ENCODE measurements around the gene LRP1-AS. TPM values are rescaled to one million over a fixed set of nuclear protein-coding genes. Genes with fewer than 3 reads are reported as not detected.
A peak's percentile ranks its signal among the peaks of the same experiment; 100 is the strongest.

Gene LRP1-AS
- total RNA-seq, 1 donor from 2014 or later, result not detected

DNA sequence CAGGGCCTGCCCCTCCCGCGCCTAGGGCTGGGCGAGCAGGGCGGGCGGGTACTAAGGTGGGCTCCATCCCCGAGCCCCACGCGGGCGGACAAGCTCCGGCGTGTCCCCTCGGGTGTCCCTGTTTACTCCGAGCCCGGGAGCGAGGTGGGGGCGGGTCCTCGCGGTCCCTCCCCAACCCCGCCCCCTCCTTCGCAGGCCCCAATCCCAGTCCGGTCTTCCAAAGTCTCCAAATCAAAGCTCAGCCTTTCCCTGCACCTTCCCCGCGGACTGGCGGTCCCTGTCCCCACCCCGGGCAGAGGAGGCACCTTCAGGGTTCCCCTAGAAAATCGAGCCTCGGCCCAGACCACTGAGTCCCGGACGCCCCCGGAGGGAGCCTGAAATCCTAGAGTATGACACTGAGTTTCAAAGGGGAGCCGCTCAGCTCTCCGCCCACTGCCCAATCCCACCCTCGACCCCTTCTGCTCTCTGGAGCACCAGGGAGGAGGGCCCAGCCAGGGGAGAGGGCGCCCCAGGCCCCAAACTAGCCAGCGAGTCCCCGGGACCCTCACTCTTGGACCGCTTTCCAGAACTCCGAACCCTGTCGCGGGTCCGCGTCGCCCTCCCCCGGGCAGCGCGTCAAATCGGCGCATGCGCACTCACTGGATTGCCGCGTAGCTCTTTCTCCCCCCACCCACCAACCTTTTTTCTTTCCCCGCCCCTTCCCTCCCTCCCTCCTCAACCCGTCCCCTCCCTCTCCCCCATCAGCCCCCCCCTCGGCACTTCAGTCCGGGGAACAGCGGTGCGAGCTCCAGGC is 19.5 kb downstream of the LRP1-AS start, which contains the start of gene LRP1:
TSS of gene LRP1 (plus strand) at position 758 of the 793 bp plus-strand sequence. CDS start 482 bp downstream, outside the sequence.
- Mint-ChIP-seq H3K27ac (ENCODE audit: unreplicated experiment) (peak within 1 kb of the TSS; percentile 81), H3K4me1 (ENCODE audit: low read depth, unreplicated experiment) (peaks cover 23% of the 10 kb centered on the region), H3K4me3 (ENCODE audit: unreplicated experiment) (peak within 1 kb of the TSS; percentile 96), H3K27me3 (ENCODE audit: low read depth, unreplicated experiment) (no peaks in the 10 kb centered on the region), H3K36me3 (ENCODE audit: low read depth, unreplicated experiment) (no peaks in the 10 kb centered on the region), H3K9me3 (ENCODE audit: unreplicated experiment) (no peaks in the 10 kb centered on the region)
- H3K4me1 ChIP-seq (ENCODE audit: insufficient read depth, low read length), result peaks cover 38% of the 10 kb centered on the region
- H3K27me3 ChIP-seq (ENCODE audit: insufficient read depth, low read length), result no peaks in the 10 kb centered on the region
- H3K4me3 ChIP-seq (ENCODE audit: insufficient read depth, low read depth, low read length), result peak within 1 kb of the TSS; percentile 86
- H3K79me2 ChIP-seq (ENCODE audit: insufficient read depth, low read length), result peaks cover 44% of the 10 kb centered on the region
- no peaks in the 10 kb centered on the region for H3K9me3 ChIP-seq (ENCODE audit: insufficient read depth, low read depth, low read length)
- H2AFZ ChIP-seq (ENCODE audit: low read depth, low read length), result peak within 1 kb of the TSS; percentile 83
- FAIRE-seq (no peak), DNase-seq (ENCODE audit: low read depth) (peak; percentile 66)
- H3K27ac ChIP-seq (ENCODE audit: low read depth, low read length), result peak within 1 kb of the TSS; percentile 77
- peak within 1 kb of the TSS; percentile 87 for H3K9ac ChIP-seq (ENCODE audit: low read length)
- H3K4me2 ChIP-seq (ENCODE audit: low read length), result peak within 1 kb of the TSS; percentile 99
- TF ChIP-seq, protein P1, sequence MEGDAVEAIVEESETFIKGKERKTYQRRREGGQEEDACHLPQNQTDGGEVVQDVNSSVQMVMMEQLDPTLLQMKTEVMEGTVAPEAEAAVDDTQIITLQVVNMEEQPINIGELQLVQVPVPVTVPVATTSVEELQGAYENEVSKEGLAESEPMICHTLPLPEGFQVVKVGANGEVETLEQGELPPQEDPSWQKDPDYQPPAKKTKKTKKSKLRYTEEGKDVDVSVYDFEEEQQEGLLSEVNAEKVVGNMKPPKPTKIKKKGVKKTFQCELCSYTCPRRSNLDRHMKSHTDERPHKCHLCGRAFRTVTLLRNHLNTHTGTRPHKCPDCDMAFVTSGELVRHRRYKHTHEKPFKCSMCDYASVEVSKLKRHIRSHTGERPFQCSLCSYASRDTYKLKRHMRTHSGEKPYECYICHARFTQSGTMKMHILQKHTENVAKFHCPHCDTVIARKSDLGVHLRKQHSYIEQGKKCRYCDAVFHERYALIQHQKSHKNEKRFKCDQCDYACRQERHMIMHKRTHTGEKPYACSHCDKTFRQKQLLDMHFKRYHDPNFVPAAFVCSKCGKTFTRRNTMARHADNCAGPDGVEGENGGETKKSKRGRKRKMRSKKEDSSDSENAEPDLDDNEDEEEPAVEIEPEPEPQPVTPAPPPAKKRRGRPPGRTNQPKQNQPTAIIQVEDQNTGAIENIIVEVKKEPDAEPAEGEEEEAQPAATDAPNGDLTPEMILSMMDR (IDR thresholded peaks at IDR 0.05; ENCODE audit: insufficient read depth, low read depth, low read length), result no peak
- TF ChIP-seq EZH2 (IDR thresholded peaks at IDR 0.05; ENCODE audit: insufficient read depth, low read length), result no peak
- H4K20me1 ChIP-seq (ENCODE audit: insufficient read depth, low read length), result peaks cover 35% of the 10 kb centered on the region
- no peaks in the 10 kb centered on the region for H3K36me3 ChIP-seq (ENCODE audit: insufficient read depth, low read length)

- Histone ChIP-seq H4K20me1 (ENCODE audit: insufficient read depth, low read length) (peaks cover 28% of the 10 kb centered on the region), H3K27me3 (ENCODE audit: insufficient read depth, low read length) (no peaks in the 10 kb centered on the region), H3K4me2 (ENCODE audit: low read length) (peak overlapping the region; percentile 99), H3K27ac (ENCODE audit: low read depth, low read length) (no peak overlapping the region), H3K4me3 (ENCODE audit: insufficient read depth, low read depth, low read length) (peak overlapping the region; percentile 86), H3K79me2 (ENCODE audit: insufficient read depth, low read length) (peaks cover 37% of the 10 kb centered on the region), H2AFZ (ENCODE audit: low read depth, low read length) (peak overlapping the region; percentile 27), H3K9me3 (ENCODE audit: insufficient read depth, low read depth, low read length) (no peaks in the 10 kb centered on the region), H3K9ac (ENCODE audit: low read length) (peak overlapping the region; percentile 87), H3K36me3 (ENCODE audit: insufficient read depth, low read length) (no peaks in the 10 kb centered on the region), H3K4me1 (ENCODE audit: insufficient read depth, low read length) (peaks cover 31% of the 10 kb centered on the region)
- no peak for DNase-seq (ENCODE audit: low read depth)
- Mint-ChIP-seq H3K27ac (ENCODE audit: unreplicated experiment) (peak overlapping the region; percentile 81), H3K36me3 (ENCODE audit: low read depth, unreplicated experiment) (no peaks in the 10 kb centered on the region), H3K4me3 (ENCODE audit: unreplicated experiment) (peak overlapping the region; percentile 85), H3K9me3 (ENCODE audit: unreplicated experiment) (no peaks in the 10 kb centered on the region), H3K27me3 (ENCODE audit: low read depth, unreplicated experiment) (no peaks in the 10 kb centered on the region), H3K4me1 (ENCODE audit: low read depth, unreplicated experiment) (peaks cover 16% of the 10 kb centered on the region)
- FAIRE-seq, result no peak
- TF ChIP-seq, protein P1 (IDR thresholded peaks at IDR 0.05; ENCODE audit: insufficient read depth, low read depth, low read length), result no peak
- no peak for TF ChIP-seq EZH2 (IDR thresholded peaks at IDR 0.05; ENCODE audit: insufficient read depth, low read length)
These were observed 20.2 kb downstream of the LRP1-AS start for GRCh38 chr12:57127101-57127725.
